ENCODE results near the gene OR2AJ1.

DNA sequence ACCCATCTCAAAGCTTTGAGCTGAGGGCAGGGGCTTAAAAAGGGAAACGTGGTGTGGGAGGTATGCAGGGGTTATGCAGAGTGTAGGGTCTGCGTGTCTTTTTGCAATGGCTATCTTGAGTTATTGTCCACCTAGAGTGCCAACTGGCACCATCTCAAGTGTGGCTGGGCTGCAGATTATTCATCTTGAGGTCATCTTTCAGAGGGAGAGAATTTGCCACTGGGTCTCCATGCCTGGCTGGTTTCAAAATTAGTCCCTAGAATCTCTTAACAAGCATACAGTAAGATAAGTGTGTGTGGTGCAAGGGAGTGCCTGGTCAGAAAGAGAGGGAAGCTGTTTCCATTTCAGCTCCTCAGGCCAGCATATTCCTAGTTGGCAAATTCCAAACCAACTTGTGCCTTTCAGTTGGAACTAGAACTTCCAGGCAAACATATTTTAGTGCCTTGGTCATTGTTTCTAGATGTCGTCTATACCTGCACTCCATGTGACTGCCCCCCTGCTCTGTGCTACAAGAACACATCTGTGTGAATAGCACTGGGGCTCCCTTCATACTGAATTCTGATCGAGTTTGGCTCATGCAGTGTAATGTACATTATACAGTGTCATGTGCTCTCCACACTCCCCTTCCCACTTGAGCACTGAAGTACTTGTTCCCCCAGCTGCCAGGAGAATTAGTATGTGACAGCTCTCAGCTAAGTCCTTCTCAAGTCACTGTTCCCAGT, 9.6 kb upstream of the OR2AJ1 start:
- TF ChIP-seq, protein P1, sequence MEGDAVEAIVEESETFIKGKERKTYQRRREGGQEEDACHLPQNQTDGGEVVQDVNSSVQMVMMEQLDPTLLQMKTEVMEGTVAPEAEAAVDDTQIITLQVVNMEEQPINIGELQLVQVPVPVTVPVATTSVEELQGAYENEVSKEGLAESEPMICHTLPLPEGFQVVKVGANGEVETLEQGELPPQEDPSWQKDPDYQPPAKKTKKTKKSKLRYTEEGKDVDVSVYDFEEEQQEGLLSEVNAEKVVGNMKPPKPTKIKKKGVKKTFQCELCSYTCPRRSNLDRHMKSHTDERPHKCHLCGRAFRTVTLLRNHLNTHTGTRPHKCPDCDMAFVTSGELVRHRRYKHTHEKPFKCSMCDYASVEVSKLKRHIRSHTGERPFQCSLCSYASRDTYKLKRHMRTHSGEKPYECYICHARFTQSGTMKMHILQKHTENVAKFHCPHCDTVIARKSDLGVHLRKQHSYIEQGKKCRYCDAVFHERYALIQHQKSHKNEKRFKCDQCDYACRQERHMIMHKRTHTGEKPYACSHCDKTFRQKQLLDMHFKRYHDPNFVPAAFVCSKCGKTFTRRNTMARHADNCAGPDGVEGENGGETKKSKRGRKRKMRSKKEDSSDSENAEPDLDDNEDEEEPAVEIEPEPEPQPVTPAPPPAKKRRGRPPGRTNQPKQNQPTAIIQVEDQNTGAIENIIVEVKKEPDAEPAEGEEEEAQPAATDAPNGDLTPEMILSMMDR (IDR thresholded peaks at IDR 0.05): no peak
- TF ChIP-seq POLR2A (IDR thresholded peaks at IDR 0.05; ENCODE audit: low read depth): no peak

All from esophagus muscularis mucosa (tissue), 3 donors.